ENCODE data around the gene ZNF267.

- no peak for TF ChIP-seq HOXD13 (CRISPR knock-in tag; IDR thresholded peaks at IDR 0.05; ENCODE audit: borderline replicate concordance)
- no peak for TF ChIP-seq CTCF (tag by site-specific recombination; IDR thresholded peaks at IDR 0.05)
- TF ChIP-seq ZBTB7A (tag by site-specific recombination; IDR thresholded peaks at IDR 0.05; ENCODE audit: low read depth): no peak
- no peak for TF ChIP-seq ZSCAN5A (tag by site-specific recombination; IDR thresholded peaks at IDR 0.05)
- TF ChIP-seq ZNF324 (tag by site-specific recombination; IDR thresholded peaks at IDR 0.05): no peak
- no peak for TF ChIP-seq GFI1B (tag by site-specific recombination; IDR thresholded peaks at IDR 0.05)
- TF ChIP-seq KLF1 (tag by site-specific recombination; IDR thresholded peaks at IDR 0.05): no peak
- no peak for TF ChIP-seq PATZ1 (tag by site-specific recombination; IDR thresholded peaks at IDR 0.05)
- no peak for TF ChIP-seq ZNF274 (IDR thresholded peaks at IDR 0.05; ENCODE audit: low read length)
- no peak for TF ChIP-seq ZNF274 (tag by site-specific recombination; IDR thresholded peaks at IDR 0.05; ENCODE audit: borderline replicate concordance)
Observed at GRCh38 chr16:31875112-31875803, 1.7 kb downstream of the ZNF267 start.
